Activated CD8-positive, alpha-beta T cell treated with anti-CD3 and anti-CD28 coated beads, Interleukin-2, amount 10 ng/mL, durations not matched to agents 7 days and 5 days (primary cell): Measurements from ENCODE around the gene AURKAIP1. TPM values are rescaled to one million over a fixed set of nuclear protein-coding genes. Genes with fewer than 3 reads are reported as not detected.

Source experiments
- ATAC-seq: fragments of 150-1000 bp; cut with Tn5 transposase; one replicate; pipeline ENCODE4 v1.10.0; 2021; ENCODE audit warnings: moderate library complexity
- CTCF ChIA-PET: fragments of 350-600 bp; sonication (Branson Sonifier 250); formaldehyde crosslinking; loops from one replicate; lab custom pipeline; 2021; ENCODE audit warnings: antibody characterized with exemption; lab: Charles Lee
- POLR2A ChIA-PET: fragments of 350-600 bp; sonication (Branson Sonifier 250); formaldehyde crosslinking; loops from one replicate; lab custom pipeline; 2021; ENCODE audit warnings: antibody characterized with exemption; lab: Charles Lee
- DNase-seq: peaks from one replicate; pipeline ENCODE4 v3.0.0-alpha.2; 2020
- H3K27ac Mint-ChIP-seq: one replicate; pipeline ENCODE4 v1.8.0; 2021; ENCODE audit warnings: mild to moderate bottlenecking, mixed read lengths
- H3K27me3 Mint-ChIP-seq: one replicate; pipeline ENCODE4 v1.8.0; 2021; ENCODE audit warnings: low read depth, mixed read lengths
- H3K36me3 Mint-ChIP-seq: one replicate; pipeline ENCODE4 v1.8.0; 2021; ENCODE audit warnings: low read depth, mixed read lengths
- H3K4me1 Mint-ChIP-seq: one replicate; pipeline ENCODE4 v1.8.0; 2021; ENCODE audit warnings: low read depth, mixed read lengths
- H3K4me3 Mint-ChIP-seq: one replicate; pipeline ENCODE4 v1.8.0; 2021; ENCODE audit warnings: mild to moderate bottlenecking, mixed read lengths
- H3K9me3 Mint-ChIP-seq: one replicate; pipeline ENCODE4 v1.8.0; 2022; ENCODE audit warnings: mixed read lengths; ENCODE audit not compliant: insufficient read depth
- total RNA-seq, 2 experiments: library from RNA; stranded (reverse); gene quantifications; one replicate each; pipeline ENCODE4 v1.2.3, GENCODE V29; 2021

Gene AURKAIP1
- total RNA-seq, 2 experiments from 2014 or later = 120 to 123 TPM

DNA sequence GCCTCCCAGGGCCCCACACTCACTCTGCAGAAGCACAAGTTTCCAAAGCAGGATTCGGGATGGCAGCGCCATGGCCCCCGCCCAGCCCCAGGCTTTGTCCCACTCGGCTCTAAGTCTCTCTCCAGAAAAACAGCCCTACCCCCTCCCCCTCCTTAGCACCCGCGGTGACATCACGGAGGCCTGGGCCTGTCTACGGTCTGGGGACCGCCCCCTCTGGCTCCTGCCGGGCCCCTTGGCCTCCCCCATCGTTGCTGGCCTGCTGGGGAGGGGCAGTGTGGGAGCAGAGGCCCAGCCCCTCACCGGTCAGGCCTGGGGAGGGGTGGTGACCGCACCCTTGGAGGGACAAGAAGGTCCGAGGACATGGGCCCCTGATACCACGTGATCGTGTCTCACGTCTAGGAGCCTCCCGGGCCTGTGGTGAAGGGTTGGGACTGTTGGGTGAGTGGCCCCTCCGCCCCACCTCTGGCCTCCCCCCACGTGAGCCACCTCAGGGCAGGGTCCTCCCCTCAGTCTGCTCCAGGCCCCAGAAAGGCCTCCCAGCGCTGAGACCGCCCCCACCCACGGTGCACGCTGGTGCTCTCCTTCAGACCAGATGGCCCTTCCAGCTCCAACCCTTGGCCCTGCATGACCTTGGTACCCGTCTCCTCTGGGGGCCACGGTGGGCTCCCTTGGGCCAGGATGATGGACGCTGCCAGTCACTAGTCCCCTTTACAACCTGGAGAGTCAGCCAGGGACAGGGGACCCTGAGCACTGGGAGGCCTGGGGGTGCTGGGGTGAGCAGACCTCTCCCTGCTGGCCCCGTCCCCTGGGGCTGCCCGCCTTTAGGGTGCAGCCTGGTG, 16.4 kb downstream of the AURKAIP1 start, which contains the start of gene MXRA8:
Gene MXRA8 (minus strand): TSS at position 123 of the 839 bp plus-strand sequence. CDS start 51 bp downstream, at position 72.
- Mint-ChIP-seq H3K4me1 (peaks cover 20% of the 10 kb centered on the region), H3K27ac (peak within 1 kb of the TSS; percentile 54), H3K36me3 (no peaks in the 10 kb centered on the region), H3K4me3 (no peak within 1 kb of the TSS), H3K9me3 (no peaks in the 10 kb centered on the region), H3K27me3 (peaks cover 21% of the 10 kb centered on the region)
- ATAC-seq = peak; percentile 6
- ChIA-PET POLR2A (no interaction called here), CTCF (interaction anchor here (0.5 to 1.6 kb wide), 3 partner anchors 13 to 65 kb away, joined by 3 to 4 read pairs (median 3); no protein-coding TSS in a partner anchor)
- DNase-seq = no peak

DNA sequence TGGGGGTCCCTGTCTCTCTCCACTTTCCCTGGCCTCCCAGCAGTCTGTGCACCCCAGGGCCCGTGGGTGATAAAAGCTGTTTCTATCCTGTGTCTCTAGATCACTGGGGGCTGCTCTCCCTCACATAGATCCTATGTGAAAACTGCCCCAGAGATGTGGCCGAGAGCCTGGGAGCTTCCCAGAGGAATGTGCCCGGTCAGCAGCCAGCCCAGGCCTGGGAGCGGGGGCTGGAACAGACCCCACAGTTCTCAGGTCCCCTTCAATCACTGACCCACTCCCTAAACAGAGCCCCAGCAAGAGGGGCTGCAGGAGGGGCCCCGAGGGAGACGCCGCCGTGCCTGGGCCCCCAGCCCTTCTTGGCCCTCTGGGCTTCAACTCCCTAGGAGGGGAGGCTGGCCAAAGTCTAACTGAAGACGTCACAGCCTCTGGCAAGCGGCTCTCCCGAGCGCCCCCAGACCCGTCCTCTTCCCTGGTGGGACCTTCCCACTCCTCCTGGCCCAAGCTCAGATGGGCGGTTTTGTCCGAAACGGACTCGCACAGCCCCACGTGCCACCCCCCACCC, 17.1 kb downstream of the AURKAIP1 start:
- no peak for DNase-seq
- ChIA-PET CTCF (interaction anchor here (1.1 kb wide), 1 partner anchor 15 kb away, joined by 3 read pairs; no protein-coding TSS in a partner anchor), POLR2A (no interaction called here)
- Mint-ChIP-seq H3K9me3 (no peaks in the 10 kb centered on the region), H3K36me3 (no peaks in the 10 kb centered on the region), H3K27ac (no peak overlapping the region), H3K4me1 (peaks cover 20% of the 10 kb centered on the region), H3K4me3 (no peak overlapping the region), H3K27me3 (peaks cover 26% of the 10 kb centered on the region)
- ATAC-seq = no peak

DNA sequence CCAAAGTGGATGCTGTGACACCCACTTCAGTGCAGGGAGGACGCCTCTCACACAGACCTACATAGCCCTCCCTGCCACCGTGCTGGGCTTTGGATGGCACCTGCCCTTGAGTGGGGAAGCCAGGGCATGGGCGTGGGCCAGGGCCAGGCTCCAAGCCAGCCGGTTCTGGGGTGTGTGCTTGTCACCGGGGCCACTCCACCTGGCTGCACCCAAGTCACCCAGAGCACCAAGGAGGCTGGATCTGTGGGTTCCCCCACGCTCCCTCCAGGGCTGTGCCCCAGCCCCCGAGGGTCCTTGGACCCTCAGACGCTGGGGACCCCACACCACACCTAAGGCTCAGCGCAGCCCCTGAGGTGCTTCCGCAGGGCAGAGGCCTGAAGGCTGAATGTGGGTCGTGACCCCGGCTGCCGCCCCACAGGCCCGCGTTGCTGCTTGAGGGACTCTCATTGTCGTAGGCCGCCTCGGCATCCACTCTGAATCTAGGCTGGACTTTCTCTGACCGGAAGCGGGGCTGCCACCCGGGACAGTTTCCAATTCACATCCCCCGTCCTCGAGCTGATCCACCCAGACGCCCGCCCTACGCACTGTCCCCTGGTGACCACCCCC, 18.1 kb downstream of the AURKAIP1 start:
- Mint-ChIP-seq H3K4me1 (peaks cover 27% of the 10 kb centered on the region), H3K27ac (no peak overlapping the region), H3K36me3 (no peaks in the 10 kb centered on the region), H3K27me3 (peaks cover 32% of the 10 kb centered on the region), H3K4me3 (no peak overlapping the region), H3K9me3 (no peaks in the 10 kb centered on the region)
- ChIA-PET CTCF (no interaction called here), POLR2A (no interaction called here)
- DNase-seq (no peak), ATAC-seq (peak; percentile 31)

DNA sequence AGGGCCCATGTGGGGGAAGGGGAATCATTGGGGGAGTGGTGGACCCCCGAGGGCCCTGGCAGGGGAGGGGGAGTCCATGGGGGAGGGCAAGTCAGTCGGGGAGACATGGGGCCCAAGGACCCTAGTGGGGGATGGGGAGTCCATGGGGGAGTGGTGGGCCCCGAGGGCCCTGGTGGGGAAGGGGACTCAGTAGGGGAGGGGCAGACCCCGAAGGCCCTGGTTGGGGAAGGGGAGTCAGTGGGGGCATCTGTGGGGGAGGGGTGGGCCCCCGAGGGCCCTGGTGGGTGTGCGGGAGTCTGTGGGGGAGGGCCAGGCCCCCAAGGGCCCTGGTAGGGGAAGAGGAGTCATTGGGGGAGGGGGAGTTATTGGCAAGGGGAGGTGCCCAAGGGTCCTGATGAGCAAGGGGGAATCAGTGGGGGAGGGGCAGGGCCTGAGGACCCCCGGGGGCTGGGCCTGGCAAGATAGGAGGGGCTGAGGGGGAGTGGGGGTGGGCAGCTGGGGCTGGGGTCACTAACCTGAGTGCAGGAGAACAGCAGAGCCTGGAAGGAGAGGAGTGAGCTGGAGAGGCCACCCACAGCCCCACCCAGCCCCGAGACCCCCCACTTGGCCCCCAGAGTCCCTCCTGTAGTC, 18.7 kb downstream of the AURKAIP1 start:
- DNase-seq = no peak
- ChIA-PET CTCF (no interaction called here), POLR2A (no interaction called here)

GRCh38 chr1:1355416-1355815, 19.6 kb downstream of the AURKAIP1 start:
- H3K9me3 Mint-ChIP-seq = no peaks in the 10 kb centered on the region
- ATAC-seq = peak; percentile 15
- H3K4me3 Mint-ChIP-seq = no peak overlapping the region
- ChIA-PET CTCF (no interaction called here), POLR2A (interaction anchor here (1.3 kb wide), 1 partner anchor 20 kb away, joined by 7 read pairs; the partner anchor contains the start of gene AURKAIP1)
- no peak overlapping the region for H3K27ac Mint-ChIP-seq
- no peaks in the 10 kb centered on the region for H3K36me3 Mint-ChIP-seq
- no peak for DNase-seq
- H3K27me3 Mint-ChIP-seq = peaks cover 26% of the 10 kb centered on the region
- H3K4me1 Mint-ChIP-seq = peaks cover 27% of the 10 kb centered on the region

More for the DNA sequence above, 18.7 kb downstream of the AURKAIP1 start:
- ATAC-seq = no peak
- Mint-ChIP-seq H3K27ac (no peak overlapping the region), H3K27me3 (peaks cover 32% of the 10 kb centered on the region), H3K36me3 (no peaks in the 10 kb centered on the region), H3K4me3 (no peak overlapping the region), H3K9me3 (no peaks in the 10 kb centered on the region), H3K4me1 (peaks cover 27% of the 10 kb centered on the region)

- H3K27me3 Mint-ChIP-seq = peaks cover 26% of the 10 kb centered on the region
- no peaks in the 10 kb centered on the region for H3K9me3 Mint-ChIP-seq
- H3K27ac Mint-ChIP-seq = no peak overlapping the region
- peaks cover 25% of the 10 kb centered on the region for H3K4me1 Mint-ChIP-seq
- no peaks in the 10 kb centered on the region for H3K36me3 Mint-ChIP-seq
- ChIA-PET CTCF (no interaction called here), POLR2A (interaction anchor here (0.7 to 1.3 kb wide), 2 partner anchors 17 to 21 kb away, joined by 3 to 7 read pairs; partner anchors contain the start of gene AURKAIP1)
- no peak for DNase-seq
- no peak overlapping the region for H3K4me3 Mint-ChIP-seq
- no peak for ATAC-seq
Observed at GRCh38 chr1:1354271-1355247, 20.4 kb downstream of the AURKAIP1 start.

DNA sequence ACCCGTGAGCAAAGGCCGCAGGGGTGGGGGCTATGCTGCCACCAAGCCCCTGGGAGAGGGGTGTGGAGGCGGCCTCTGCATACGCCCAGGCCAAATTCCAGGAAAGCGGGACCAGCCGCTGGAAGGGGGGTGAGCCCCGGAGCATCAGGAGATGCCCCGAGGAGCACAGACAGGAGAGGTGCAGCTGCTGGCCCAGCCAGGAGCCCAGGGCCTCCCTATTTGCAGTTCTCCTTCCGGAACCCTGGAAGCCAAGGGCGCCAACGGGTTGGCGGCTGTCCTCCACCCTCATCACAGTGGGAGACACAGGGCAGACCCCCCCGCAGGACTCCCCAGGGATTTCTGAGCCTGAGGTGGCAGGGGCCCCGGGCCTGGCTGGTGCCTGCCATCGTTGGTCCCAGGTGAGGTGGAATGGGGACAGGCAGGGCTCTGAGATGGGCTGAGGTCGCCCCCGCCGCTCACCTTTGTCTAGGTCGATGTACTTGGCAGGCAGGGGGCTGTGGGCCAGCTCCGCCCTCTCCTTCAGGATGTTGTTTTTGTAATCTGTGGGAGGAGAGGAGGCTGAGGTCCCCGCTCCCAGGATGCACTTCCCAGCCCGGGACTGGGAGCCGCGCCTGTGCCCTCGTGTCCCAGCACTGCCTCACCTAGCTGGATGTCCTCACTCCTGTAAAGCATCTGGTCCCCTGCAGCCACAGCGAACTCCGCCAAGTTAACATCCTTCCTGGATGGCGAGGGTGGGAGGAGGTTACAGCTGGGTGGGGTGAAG, 21.4 kb downstream of the AURKAIP1 start:
- peaks cover 23% of the 10 kb centered on the region for H3K27me3 Mint-ChIP-seq
- no peaks in the 10 kb centered on the region for H3K9me3 Mint-ChIP-seq

GRCh38 chr1:1352786-1353388, 22.1 kb downstream of the AURKAIP1 start:
- ChIA-PET POLR2A (no interaction called here), CTCF (interaction anchor here (2.7 kb wide), 1 partner anchor 19 kb away, joined by 14 read pairs; no protein-coding TSS in a partner anchor)
- Mint-ChIP-seq H3K9me3 (no peaks in the 10 kb centered on the region), H3K36me3 (no peaks in the 10 kb centered on the region), H3K4me3 (no peak overlapping the region), H3K4me1 (peaks cover 16% of the 10 kb centered on the region), H3K27me3 (peaks cover 23% of the 10 kb centered on the region), H3K27ac (no peak overlapping the region)
- DNase-seq (no peak), ATAC-seq (no peak)

More for the DNA sequence above, 21.4 kb downstream of the AURKAIP1 start:
- Mint-ChIP-seq H3K4me1 (peaks cover 16% of the 10 kb centered on the region), H3K27ac (no peak overlapping the region), H3K36me3 (no peaks in the 10 kb centered on the region), H3K4me3 (no peak overlapping the region)
- DNase-seq (no peak), ATAC-seq (no peak)
- POLR2A ChIA-PET = interaction anchor here (0.6 to 0.7 kb wide), 2 partner anchors 18 to 146 kb away, joined by 3 read pairs; no protein-coding TSS in a partner anchor
- CTCF ChIA-PET = interaction anchor here (2.7 kb wide), 1 partner anchor 18 kb away, joined by 14 read pairs; no protein-coding TSS in a partner anchor

DNA sequence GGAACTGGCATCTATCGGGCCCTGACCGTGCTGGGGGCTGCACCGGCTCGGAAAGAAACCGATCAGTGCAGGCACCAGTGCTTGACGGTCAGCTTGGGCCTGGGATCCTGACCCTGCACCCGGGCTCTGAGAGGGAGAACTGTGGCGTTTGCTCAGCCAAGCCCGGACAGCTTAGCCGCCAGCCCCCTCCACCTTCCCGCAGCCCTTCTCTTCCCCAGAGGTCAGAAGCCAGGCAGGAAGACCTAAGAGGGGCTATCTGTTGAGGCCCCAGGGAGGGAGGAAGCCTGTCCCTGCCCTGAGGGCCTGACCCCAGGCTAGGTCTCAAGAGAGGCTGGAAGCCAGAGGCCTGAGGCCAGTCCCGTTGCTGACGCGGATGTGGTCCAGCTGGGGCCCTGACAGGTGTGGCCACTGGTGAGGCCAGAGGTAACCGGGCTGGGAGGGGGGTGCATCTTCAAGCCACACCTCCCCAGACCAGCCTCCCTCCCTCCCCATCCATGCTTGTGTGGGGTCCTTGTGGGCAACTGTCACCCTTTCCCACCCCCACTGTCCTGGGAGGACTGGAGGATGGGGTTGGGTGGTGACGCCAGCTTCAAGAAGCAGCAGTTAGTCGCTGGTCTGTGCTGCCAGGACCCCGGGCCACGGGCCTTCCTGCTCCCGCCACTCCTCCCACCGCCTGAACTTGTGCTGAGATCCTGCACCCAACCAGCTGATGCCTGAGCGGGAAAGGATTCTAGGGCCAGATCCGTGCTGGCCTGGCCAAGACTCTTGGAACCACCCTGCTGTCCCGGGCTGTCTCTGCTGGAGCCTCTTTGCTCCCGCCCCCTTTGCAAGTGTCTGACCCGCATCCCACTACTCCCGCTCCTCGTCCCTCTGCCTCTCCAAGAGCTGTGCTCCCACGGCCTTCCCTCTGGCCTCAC, 23.2 kb downstream of the AURKAIP1 start:
- CTCF ChIA-PET = interaction anchor here (2.7 kb wide), 1 partner anchor 20 kb away, joined by 14 read pairs; no protein-coding TSS in a partner anchor
- H3K9me3 Mint-ChIP-seq = no peaks in the 10 kb centered on the region
- POLR2A ChIA-PET = interaction anchor here (1.1 kb wide), 1 partner anchor 19 kb away, joined by 4 read pairs; no protein-coding TSS in a partner anchor

More for the DNA sequence above, 23.2 kb downstream of the AURKAIP1 start:
- H3K36me3 Mint-ChIP-seq = no peaks in the 10 kb centered on the region
- no peak for DNase-seq
- no peak for ATAC-seq
- H3K4me1 Mint-ChIP-seq = peaks cover 25% of the 10 kb centered on the region
- peaks cover 21% of the 10 kb centered on the region for H3K27me3 Mint-ChIP-seq
- H3K27ac Mint-ChIP-seq = peak overlapping the region; percentile 70
- peak overlapping the region; percentile 56 for H3K4me3 Mint-ChIP-seq
